Measurements from ENCODE around the gene TNFRSF8. TPM values are rescaled to one million over a fixed set of nuclear protein-coding genes. Genes with fewer than 3 reads are reported as not detected.

Gene TNFRSF8
- total RNA-seq, 4 donors from 2014 or later, result not detected

DNA sequence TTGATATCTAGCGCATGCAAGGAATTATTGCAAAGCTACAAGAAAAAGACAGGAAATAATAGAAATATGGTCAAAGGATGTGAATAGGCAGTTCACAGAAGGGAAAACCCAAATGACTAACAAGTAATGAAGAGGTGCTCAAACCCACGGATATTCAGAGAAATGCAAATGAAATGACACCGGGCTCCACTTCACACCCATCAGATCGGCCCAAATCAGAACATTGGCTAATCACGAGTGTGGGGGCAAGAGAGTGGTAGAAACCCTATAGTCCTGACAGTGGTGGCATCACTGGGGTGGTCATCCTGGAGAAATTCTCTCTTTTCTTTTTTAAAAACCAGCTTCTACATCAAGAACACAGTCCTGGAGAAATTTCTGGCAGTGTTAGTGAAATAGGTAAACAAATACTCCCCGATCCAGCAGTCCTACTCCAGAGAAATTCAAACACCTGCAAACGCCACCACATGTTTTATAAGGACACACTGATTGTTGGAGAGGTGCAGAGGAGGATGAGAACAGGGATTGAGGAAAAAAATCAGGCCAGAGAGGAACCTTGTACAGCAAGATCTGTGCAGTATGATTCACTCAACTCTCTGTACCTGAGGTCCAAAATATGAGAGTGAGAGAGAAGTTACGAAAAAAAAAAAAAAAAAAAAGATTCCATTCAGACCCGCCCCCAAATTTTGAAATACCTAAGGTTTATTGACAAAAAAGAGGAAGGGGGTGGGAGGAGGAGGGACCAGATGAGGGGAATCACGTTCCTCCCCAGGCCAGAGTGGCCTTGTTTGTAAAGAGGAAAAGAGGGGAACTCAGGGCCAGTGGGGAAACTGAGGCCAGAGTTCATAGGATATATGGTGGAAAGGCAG, 94.5 kb downstream of the TNFRSF8 start:
- intact Hi-C loops (cut with DNase I), result no loop called here
- 59 to 70% methylated on average over 10 of the region's 10 CpGs for WGBS, 2 donors
- H3K4me1 ChIP-seq, result peaks cover 11 to 47% of the 10 kb centered on the region in 2 donors
- H3K27ac ChIP-seq, result peak overlapping the region in 2 of 3 donors; percentile 38 to 43
- TF ChIP-seq, protein P1, sequence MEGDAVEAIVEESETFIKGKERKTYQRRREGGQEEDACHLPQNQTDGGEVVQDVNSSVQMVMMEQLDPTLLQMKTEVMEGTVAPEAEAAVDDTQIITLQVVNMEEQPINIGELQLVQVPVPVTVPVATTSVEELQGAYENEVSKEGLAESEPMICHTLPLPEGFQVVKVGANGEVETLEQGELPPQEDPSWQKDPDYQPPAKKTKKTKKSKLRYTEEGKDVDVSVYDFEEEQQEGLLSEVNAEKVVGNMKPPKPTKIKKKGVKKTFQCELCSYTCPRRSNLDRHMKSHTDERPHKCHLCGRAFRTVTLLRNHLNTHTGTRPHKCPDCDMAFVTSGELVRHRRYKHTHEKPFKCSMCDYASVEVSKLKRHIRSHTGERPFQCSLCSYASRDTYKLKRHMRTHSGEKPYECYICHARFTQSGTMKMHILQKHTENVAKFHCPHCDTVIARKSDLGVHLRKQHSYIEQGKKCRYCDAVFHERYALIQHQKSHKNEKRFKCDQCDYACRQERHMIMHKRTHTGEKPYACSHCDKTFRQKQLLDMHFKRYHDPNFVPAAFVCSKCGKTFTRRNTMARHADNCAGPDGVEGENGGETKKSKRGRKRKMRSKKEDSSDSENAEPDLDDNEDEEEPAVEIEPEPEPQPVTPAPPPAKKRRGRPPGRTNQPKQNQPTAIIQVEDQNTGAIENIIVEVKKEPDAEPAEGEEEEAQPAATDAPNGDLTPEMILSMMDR (IDR thresholded peaks at IDR 0.05), result no peak
- no peak for TF ChIP-seq POLR2A (IDR thresholded peaks at IDR 0.05)
- DNase-seq, result no peak
- no peaks in the 10 kb centered on the region for H3K9me3 ChIP-seq
- no peak overlapping the region for H3K4me3 ChIP-seq (replicated peaks in 1 of 3)
- H3K36me3 ChIP-seq, result no peaks in the 10 kb centered on the region
- no peaks in the 10 kb centered on the region for H3K27me3 ChIP-seq

DNA sequence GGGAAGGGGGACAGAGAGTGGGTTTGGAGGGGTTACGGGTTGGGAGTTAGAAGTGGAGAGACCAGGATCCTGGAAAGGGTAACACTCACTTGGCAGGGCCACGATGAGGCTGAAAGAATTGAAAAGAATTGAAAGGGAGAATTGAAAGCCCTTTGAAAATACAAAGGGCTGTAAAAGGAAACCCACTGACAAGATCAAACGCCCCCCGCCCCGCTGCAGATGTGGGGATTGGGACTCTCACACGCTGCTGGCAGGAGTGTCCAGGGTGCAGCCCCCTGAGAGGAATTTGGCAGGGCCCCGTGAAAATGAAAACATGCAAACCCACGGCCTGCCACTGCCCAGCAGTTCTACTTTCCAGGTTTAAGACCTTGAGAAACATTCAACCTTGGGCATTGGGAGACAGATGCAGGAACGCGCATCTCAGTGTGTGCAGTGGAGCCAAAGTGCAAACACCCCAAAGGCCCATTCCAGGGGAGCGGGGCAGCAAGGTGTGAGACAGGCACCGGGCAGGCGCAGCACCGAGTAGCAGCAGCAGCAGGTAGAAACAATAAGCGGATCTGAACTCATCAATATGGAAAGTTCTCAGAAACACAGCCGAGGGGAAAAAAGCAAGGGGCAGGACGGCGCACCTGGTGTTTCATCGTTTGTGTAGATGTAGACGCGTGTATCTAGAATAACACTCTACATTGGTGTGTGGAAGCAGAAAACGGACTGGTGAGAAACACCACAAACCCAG, 95.4 kb downstream of the TNFRSF8 start:
- Histone ChIP-seq H3K27me3 (no peaks in the 10 kb centered on the region), H3K4me1 (peaks cover 11 to 46% of the 10 kb centered on the region in 2 donors), H3K4me3 (replicated peaks in 1 of 3) (no peak overlapping the region), H3K27ac (peak overlapping the region in 1 of 3 donors; percentile 38), H3K9me3 (no peaks in the 10 kb centered on the region), H3K36me3 (no peaks in the 10 kb centered on the region)
- intact Hi-C loops (cut with DNase I), result no loop called here
- 57 to 60% methylated on average over 22 of the region's 22 CpGs for WGBS, 2 donors
- no peak for DNase-seq
- TF ChIP-seq, protein P1 (IDR thresholded peaks at IDR 0.05), result no peak
- TF ChIP-seq POLR2A (IDR thresholded peaks at IDR 0.05), result no peak

DNA sequence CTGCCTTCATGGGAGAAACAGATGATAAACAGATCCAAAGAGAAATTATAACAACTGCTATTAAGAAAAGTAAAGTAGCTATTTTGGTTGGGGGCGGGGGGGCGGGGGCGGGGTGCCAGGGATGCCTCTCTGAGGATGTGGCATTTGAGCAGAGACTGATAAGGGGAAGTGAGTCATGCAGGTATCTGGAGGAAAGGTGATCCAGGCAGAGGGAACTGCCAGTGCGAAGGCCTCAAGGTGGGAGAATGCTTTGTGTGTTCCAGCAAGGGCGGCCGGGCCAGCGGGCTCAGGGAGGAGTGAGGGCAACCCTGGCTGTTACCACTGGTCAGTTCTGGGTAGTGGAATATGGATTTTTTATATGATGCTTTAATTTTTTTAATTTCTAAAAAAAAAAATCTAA, 96.7 kb downstream of the TNFRSF8 start:
- Histone ChIP-seq H3K9me3 (no peaks in the 10 kb centered on the region), H3K27me3 (no peaks in the 10 kb centered on the region), H3K4me1 (peaks cover 11 to 45% of the 10 kb centered on the region in 2 donors), H3K27ac (no peak overlapping the region), H3K36me3 (no peaks in the 10 kb centered on the region), H3K4me3 (replicated peaks in 1 of 3) (no peak overlapping the region)
- TF ChIP-seq, protein P1 (IDR thresholded peaks at IDR 0.05), result no peak
- TF ChIP-seq POLR2A (IDR thresholded peaks at IDR 0.05), result no peak
- DNase-seq, result no peak
- intact Hi-C loops (cut with DNase I), result no loop called here
- 86 to 92% methylated on average over 7 of the region's 7 CpGs for WGBS, 2 donors

DNA sequence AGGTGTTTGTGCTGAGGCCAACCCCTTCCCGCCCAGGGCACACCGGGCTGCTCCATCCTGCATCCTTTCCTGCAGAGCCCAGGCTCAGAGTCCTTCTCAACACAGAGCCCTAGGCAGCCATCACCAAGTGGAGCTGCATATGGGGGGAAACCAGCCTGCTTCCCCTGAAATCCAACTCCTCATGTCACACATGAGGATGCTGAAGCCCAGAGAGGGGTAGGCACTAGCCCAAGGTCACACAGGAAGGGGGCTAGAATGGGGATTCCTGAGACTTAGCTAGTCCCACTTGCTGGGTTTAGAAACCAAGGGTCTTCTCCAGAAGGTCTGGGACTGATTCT, 98.2 kb downstream of the TNFRSF8 start:
- 92% methylated on average over 2 of the region's 2 CpGs; no CpG with 5 or more reads in 1 of the 2 donors for WGBS, 2 donors
- H3K27ac ChIP-seq, result peak overlapping the region in 2 of 3 donors; percentile 5 to 64

More for the DNA sequence above, 98.2 kb downstream of the TNFRSF8 start:
- H3K9me3 ChIP-seq, result no peaks in the 10 kb centered on the region
- no peak for TF ChIP-seq POLR2A (IDR thresholded peaks at IDR 0.05)
- TF ChIP-seq, protein P1 (IDR thresholded peaks at IDR 0.05), result no peak
- DNase-seq, result no peak
- H3K4me1 ChIP-seq, result peaks cover 11 to 45% of the 10 kb centered on the region in 2 donors
- no peaks in the 10 kb centered on the region for H3K27me3 ChIP-seq
- intact Hi-C loops (cut with DNase I), result no loop called here
- no peak overlapping the region for H3K4me3 ChIP-seq (replicated peaks in 1 of 3)
- no peaks in the 10 kb centered on the region for H3K36me3 ChIP-seq

Data from thyroid gland (tissue), 4 donors.